ENCODE results near the gene PACSIN1. TPM values are rescaled to one million over a fixed set of nuclear protein-coding genes. Genes with fewer than 3 reads are reported as not detected.

The PACSIN1 gene
- polyA plus RNA-seq, 1 donor from 2014 or later = 3.1 TPM

- H2AFZ ChIP-seq (ENCODE audit: low read depth, low read length) = no peak overlapping the region
- H3K79me2 ChIP-seq (replicated peaks; ENCODE audit: insufficient read depth, low read length) = no peaks in the 10 kb centered on the region
- no peaks in the 10 kb centered on the region for H3K9me3 ChIP-seq (ENCODE audit: low read length)
- no peaks in the 10 kb centered on the region for H3F3A ChIP-seq (ENCODE audit: insufficient read depth, low read length, poor library complexity, severe bottlenecking)
- no peak for TF ChIP-seq POLR2AphosphoS5 (IDR thresholded peaks at IDR 0.05)
- TF ChIP-seq SMC3 (conservative IDR thresholded peaks at IDR 0.05; ENCODE audit: poor library complexity) = no peak
- no peak for TF ChIP-seq TAF1 (IDR thresholded peaks at IDR 0.05; ENCODE audit: low read depth)
- no peak for TF ChIP-seq EP300 (conservative IDR thresholded peaks at IDR 0.05; ENCODE audit: poor library complexity, severe bottlenecking)
- TF ChIP-seq REST (IDR thresholded peaks at IDR 0.05; ENCODE audit: borderline replicate concordance) = no peak
- TF ChIP-seq CTCF (IDR thresholded peaks at IDR 0.05; ENCODE audit: poor library complexity, severe bottlenecking) = no peak
- TF ChIP-seq EZH2 (IDR thresholded peaks at IDR 0.05; ENCODE audit: borderline replicate concordance, insufficient read depth, low read length, poor library complexity, severe bottlenecking) = no peak
- no peak overlapping the region for H3K4me3 ChIP-seq (ENCODE audit: low read length)
- H3K36me3 ChIP-seq (ENCODE audit: insufficient read depth, low read length) = no peaks in the 10 kb centered on the region
- no peak overlapping the region for H3K4me2 ChIP-seq (ENCODE audit: low read length)
- no peaks in the 10 kb centered on the region for H3K9me2 ChIP-seq (ENCODE audit: insufficient read depth, low read length)
- no peaks in the 10 kb centered on the region for H3K27me3 ChIP-seq (ENCODE audit: insufficient read depth, low read depth, low read length)
- H3K9ac ChIP-seq (ENCODE audit: low read length) = no peak overlapping the region
- H3K27ac ChIP-seq (ENCODE audit: low read length) = no peak overlapping the region
- no peaks in the 10 kb centered on the region for H4K20me1 ChIP-seq (ENCODE audit: insufficient read depth)
Observed at GRCh38 chr6:34445313-34445860, 20.5 kb upstream of the PACSIN1 start.

GRCh38 chr6:34447386-34447785, 18.5 kb upstream of the PACSIN1 start:
- no peak overlapping the region for H3K4me2 ChIP-seq (ENCODE audit: low read length)
- H3K27ac ChIP-seq (ENCODE audit: low read length) = no peak overlapping the region
- no peaks in the 10 kb centered on the region for H3K36me3 ChIP-seq (ENCODE audit: insufficient read depth, low read length)
- no peak overlapping the region for H3K4me3 ChIP-seq (ENCODE audit: low read length)
- no peaks in the 10 kb centered on the region for H4K20me1 ChIP-seq (ENCODE audit: insufficient read depth)
- H3K27me3 ChIP-seq (ENCODE audit: insufficient read depth, low read depth, low read length) = no peaks in the 10 kb centered on the region
- H2AFZ ChIP-seq (ENCODE audit: low read depth, low read length) = no peak overlapping the region
- H3K9ac ChIP-seq (ENCODE audit: low read length) = no peak overlapping the region
- H3K9me2 ChIP-seq (ENCODE audit: insufficient read depth, low read length) = no peaks in the 10 kb centered on the region
- no peaks in the 10 kb centered on the region for H3F3A ChIP-seq (ENCODE audit: insufficient read depth, low read length, poor library complexity, severe bottlenecking)
- no peaks in the 10 kb centered on the region for H3K79me2 ChIP-seq (replicated peaks; ENCODE audit: insufficient read depth, low read length)
- H3K9me3 ChIP-seq (ENCODE audit: low read length) = no peaks in the 10 kb centered on the region
- no peak for TF ChIP-seq REST (IDR thresholded peaks at IDR 0.05; ENCODE audit: borderline replicate concordance)
- TF ChIP-seq SMC3 (conservative IDR thresholded peaks at IDR 0.05; ENCODE audit: poor library complexity) = no peak
- TF ChIP-seq EP300 (conservative IDR thresholded peaks at IDR 0.05; ENCODE audit: poor library complexity, severe bottlenecking) = no peak
- no peak for TF ChIP-seq CTCF (IDR thresholded peaks at IDR 0.05; ENCODE audit: poor library complexity, severe bottlenecking)
- no peak for TF ChIP-seq MXI1 (conservative IDR thresholded peaks at IDR 0.05; ENCODE audit: poor library complexity, severe bottlenecking)
- no peak for TF ChIP-seq RAD21 (conservative IDR thresholded peaks at IDR 0.05)
- TF ChIP-seq TAF1 (IDR thresholded peaks at IDR 0.05; ENCODE audit: low read depth) = no peak
- no peak for TF ChIP-seq EZH2 (IDR thresholded peaks at IDR 0.05; ENCODE audit: borderline replicate concordance, insufficient read depth, low read length, poor library complexity, severe bottlenecking)
- no peak for TF ChIP-seq POLR2AphosphoS5 (IDR thresholded peaks at IDR 0.05)
